CD4-positive, alpha-beta T cell (primary cell): ENCODE measurements around the gene MED12L. TPM values are rescaled to one million over a fixed set of nuclear protein-coding genes. Genes with fewer than 3 reads are reported as not detected.

Source experiments
- ATAC-seq: fragments of 200-7000 bp; cut with Tn5 transposase; one replicate; pipeline ENCODE4 v1.10.0; 2022; ENCODE audit warnings: mild to moderate bottlenecking; ENCODE audit not compliant: poor library complexity
- CTCF ChIA-PET: fragments of 350-600 bp; sonication (Branson Sonifier 250); formaldehyde crosslinking; loops from one replicate; lab custom pipeline; 2021; ENCODE audit warnings: antibody characterized with exemption, inconsistent platforms; lab: Charles Lee
- POLR2A ChIA-PET: fragments of 350-600 bp; sonication (Branson Sonifier 250); formaldehyde crosslinking; loops from one replicate; lab custom pipeline; 2021; ENCODE audit warnings: antibody characterized with exemption, inconsistent platforms; lab: Charles Lee
- DNase-seq, 14 experiments: peaks; one replicate each; pipeline ENCODE4 v3.0.0-alpha.2; 2013 to 2020; ENCODE audit warnings: mixed read lengths in 2 of 14
- H3K27ac ChIP-seq, 2 donors: one replicate each; pipeline versions ENCODE4 v1.5.1 to v1.7.0; 2013; ENCODE audit warnings: low read length in 2 of 2, low read depth in 1 of 2, mild to moderate bottlenecking in 1 of 2
- H3K27me3 ChIP-seq, 2 experiments: 1 replicate in 1 of 2; 2 replicates in 1 of 2; pipeline versions ENCODE4 v1.6.1 to v1.7.0; 2013; ENCODE audit warnings: low read length in 2 of 2, control low read depth in 1 of 2, mild to moderate bottlenecking in 1 of 2, moderate library complexity in 1 of 2; ENCODE audit not compliant: insufficient read depth in 2 of 2, control insufficient read depth in 1 of 2
- H3K36me3 ChIP-seq: one replicate; pipeline ENCODE4 v1.6.1; 2013; ENCODE audit warnings: low read length, control low read depth; ENCODE audit not compliant: insufficient read depth
- H3K4me1 ChIP-seq: one replicate; pipeline ENCODE4 v1.6.1; 2013; ENCODE audit warnings: low read length, control low read depth; ENCODE audit not compliant: insufficient read depth
- H3K4me3 ChIP-seq: one replicate; pipeline ENCODE4 v1.5.1; 2013; ENCODE audit warnings: mild to moderate bottlenecking, low read length, moderate library complexity
- H3K9me3 ChIP-seq, 2 experiments: 1 replicate in 1 of 2; 2 replicates in 1 of 2; pipeline versions ENCODE4 v1.6.1 to v1.7.0; 2013; ENCODE audit warnings: low read length in 2 of 2, mild to moderate bottlenecking in 2 of 2, control low read depth in 1 of 2, moderate library complexity in 1 of 2; ENCODE audit not compliant: control insufficient read depth in 1 of 2, insufficient read depth in 1 of 2
- H3K27ac Mint-ChIP-seq: one replicate; pipeline ENCODE4 v1.8.0; 2020; ENCODE audit warnings: mixed read lengths
- H3K27me3 Mint-ChIP-seq: one replicate; pipeline ENCODE4 v1.8.0; 2021; ENCODE audit warnings: mixed read lengths
- H3K36me3 Mint-ChIP-seq: one replicate; pipeline ENCODE4 v1.8.0; 2021; ENCODE audit warnings: low read depth, mixed read lengths
- H3K4me1 Mint-ChIP-seq: one replicate; pipeline ENCODE4 v1.8.0; 2021; ENCODE audit warnings: low read depth, mixed read lengths
- H3K4me3 Mint-ChIP-seq: one replicate; pipeline ENCODE4 v1.8.0; 2020; ENCODE audit warnings: mild to moderate bottlenecking, mixed read lengths
- H3K9me3 Mint-ChIP-seq: one replicate; pipeline ENCODE4 v1.8.0; 2020; ENCODE audit warnings: mixed read lengths
- intact Hi-C, 2 experiments: fragments of 100-400 bp; cut with DNase I in 1 of 2; cut with micrococcal nuclease in 1 of 2; formaldehyde crosslinking; loops; one replicate each; pipeline versions ENCODE4 v1.15.1 to v1.9.0; 2023 to 2025; cut with DNase I, micrococcal nuclease
- total RNA-seq, 174 experiments: library from RNA in 2 of 174; stranded (reverse) in 2 of 174; gene quantifications; one replicate each; pipeline ENCODE4 v1.2.3 and lab custom pipeline; 2021 to 2026
- TF ChIP-seq, protein P1 (sequence below): fragments of 200-600 bp; IDR thresholded peaks from one replicate; pipeline ENCODE4 v1.8.0; 2022; ENCODE audit warnings: antibody characterized with exemption, mild to moderate bottlenecking

The MED12L gene
- total RNA-seq, 2 experiments from 2014 or later: 0.39 to 0.49 TPM

DNA sequence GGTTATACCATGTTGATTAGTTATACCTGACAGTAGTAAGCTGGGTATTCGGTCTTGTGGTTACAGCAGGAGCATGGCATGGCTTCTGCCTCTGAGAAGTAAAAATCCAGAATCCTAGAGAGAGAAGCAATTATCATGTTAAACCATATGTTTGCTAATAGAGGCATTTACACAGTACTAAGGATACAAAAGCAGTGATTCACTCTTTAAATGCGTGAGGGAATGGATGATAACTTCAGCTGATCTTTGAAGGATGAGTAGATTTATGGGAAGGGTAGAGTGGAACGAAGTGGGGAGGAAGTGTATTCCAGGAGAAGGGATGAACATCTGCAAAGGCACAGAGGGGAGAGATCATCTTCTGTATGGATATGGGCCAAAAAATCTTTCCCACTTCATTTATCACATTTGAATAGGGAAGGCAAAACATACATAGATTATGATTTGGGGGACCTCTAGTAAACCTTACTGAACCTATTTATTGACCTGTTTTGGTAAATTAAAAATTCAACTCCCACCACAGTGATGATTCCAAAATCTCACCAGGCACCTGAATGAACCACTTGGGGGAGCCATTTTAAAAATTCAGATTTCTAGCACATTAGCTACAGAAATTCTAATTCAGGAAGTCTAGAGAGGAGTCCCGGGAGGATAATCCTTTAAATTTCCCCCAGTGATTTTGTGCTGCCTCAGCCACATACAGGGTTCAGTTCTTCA, 340.3 kb downstream of the MED12L start:
- Histone ChIP-seq H3K4me3 (no peak overlapping the region), H3K9me3 (no peaks in the 10 kb centered on the region), H3K4me1 (no peaks in the 10 kb centered on the region), H3K36me3 (no peaks in the 10 kb centered on the region), H3K27me3 (no peaks in the 10 kb centered on the region), H3K27ac (no peak overlapping the region)
- TF ChIP-seq, protein P1, sequence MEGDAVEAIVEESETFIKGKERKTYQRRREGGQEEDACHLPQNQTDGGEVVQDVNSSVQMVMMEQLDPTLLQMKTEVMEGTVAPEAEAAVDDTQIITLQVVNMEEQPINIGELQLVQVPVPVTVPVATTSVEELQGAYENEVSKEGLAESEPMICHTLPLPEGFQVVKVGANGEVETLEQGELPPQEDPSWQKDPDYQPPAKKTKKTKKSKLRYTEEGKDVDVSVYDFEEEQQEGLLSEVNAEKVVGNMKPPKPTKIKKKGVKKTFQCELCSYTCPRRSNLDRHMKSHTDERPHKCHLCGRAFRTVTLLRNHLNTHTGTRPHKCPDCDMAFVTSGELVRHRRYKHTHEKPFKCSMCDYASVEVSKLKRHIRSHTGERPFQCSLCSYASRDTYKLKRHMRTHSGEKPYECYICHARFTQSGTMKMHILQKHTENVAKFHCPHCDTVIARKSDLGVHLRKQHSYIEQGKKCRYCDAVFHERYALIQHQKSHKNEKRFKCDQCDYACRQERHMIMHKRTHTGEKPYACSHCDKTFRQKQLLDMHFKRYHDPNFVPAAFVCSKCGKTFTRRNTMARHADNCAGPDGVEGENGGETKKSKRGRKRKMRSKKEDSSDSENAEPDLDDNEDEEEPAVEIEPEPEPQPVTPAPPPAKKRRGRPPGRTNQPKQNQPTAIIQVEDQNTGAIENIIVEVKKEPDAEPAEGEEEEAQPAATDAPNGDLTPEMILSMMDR: no peak
- ATAC-seq (no peak), DNase-seq (no peak)
- intact Hi-C loops: no loop called here
- Mint-ChIP-seq H3K9me3 (no peaks in the 10 kb centered on the region), H3K27me3 (no peaks in the 10 kb centered on the region), H3K4me3 (no peak overlapping the region), H3K36me3 (no peaks in the 10 kb centered on the region), H3K4me1 (no peaks in the 10 kb centered on the region), H3K27ac (no peak overlapping the region)
- CTCF ChIA-PET: no interaction called here
- POLR2A ChIA-PET: no interaction called here

DNA sequence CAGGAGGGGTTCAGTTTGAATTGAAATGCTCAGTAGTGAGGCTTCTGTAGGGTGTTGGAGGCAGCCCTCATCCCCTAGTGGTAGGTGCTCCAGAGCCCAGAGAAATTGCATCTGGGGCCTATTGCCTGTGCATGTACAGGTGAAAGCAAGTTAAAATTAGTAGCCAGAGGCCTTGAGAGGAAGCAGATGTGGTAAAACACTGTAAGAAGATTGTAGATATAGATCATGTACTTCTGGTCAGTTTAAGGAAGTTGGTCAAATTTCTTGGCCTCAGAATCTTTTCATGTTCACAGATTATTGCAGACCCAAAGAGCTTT, 340.8 kb downstream of the MED12L start:
- no peaks in the 10 kb centered on the region for H3K9me3 Mint-ChIP-seq
- ATAC-seq (no peak), DNase-seq (no peak)
- Histone ChIP-seq H3K27me3 (no peaks in the 10 kb centered on the region), H3K4me3 (no peak overlapping the region), H3K4me1 (no peaks in the 10 kb centered on the region), H3K9me3 (no peaks in the 10 kb centered on the region), H3K36me3 (no peaks in the 10 kb centered on the region), H3K27ac (no peak overlapping the region)
- no peak overlapping the region for H3K27ac Mint-ChIP-seq
- no peaks in the 10 kb centered on the region for H3K4me1 Mint-ChIP-seq
- TF ChIP-seq, protein P1: no peak
- H3K36me3 Mint-ChIP-seq: no peaks in the 10 kb centered on the region
- H3K4me3 Mint-ChIP-seq: no peak overlapping the region
- ChIA-PET POLR2A (no interaction called here), CTCF (no interaction called here)
- intact Hi-C loops: no loop called here
- no peaks in the 10 kb centered on the region for H3K27me3 Mint-ChIP-seq

DNA sequence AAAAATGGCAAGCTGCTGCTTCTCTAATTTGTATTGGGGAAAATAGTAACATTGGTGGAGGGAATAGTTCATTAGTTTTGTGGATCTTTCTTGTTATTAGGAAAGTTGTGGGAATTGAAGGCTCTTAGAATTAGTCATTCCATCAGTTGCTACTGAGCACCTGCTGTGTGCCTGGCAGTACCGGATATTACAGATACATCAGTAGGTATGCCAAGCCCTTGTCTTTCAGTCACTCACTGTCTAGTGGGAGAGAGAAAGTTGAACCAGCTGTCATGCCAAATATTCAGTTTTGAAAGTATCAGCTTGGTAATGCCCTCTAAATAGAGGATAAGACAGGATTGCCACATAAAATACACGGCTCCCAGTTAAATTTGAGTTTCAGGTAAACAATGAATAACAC, 342.9 kb downstream of the MED12L start:
- TF ChIP-seq, protein P1: no peak
- ChIA-PET CTCF (no interaction called here), POLR2A (no interaction called here)
- no peak overlapping the region for H3K27ac ChIP-seq
- ATAC-seq: no peak
- no peaks in the 10 kb centered on the region for H3K36me3 ChIP-seq
- Mint-ChIP-seq H3K27me3 (no peaks in the 10 kb centered on the region), H3K4me3 (no peak overlapping the region), H3K4me1 (no peaks in the 10 kb centered on the region), H3K9me3 (no peaks in the 10 kb centered on the region), H3K36me3 (no peaks in the 10 kb centered on the region), H3K27ac (no peak overlapping the region)
- intact Hi-C loops: no loop called here
- DNase-seq: no peak
- H3K4me3 ChIP-seq: no peak overlapping the region
- no peaks in the 10 kb centered on the region for H3K9me3 ChIP-seq
- no peaks in the 10 kb centered on the region for H3K4me1 ChIP-seq
- H3K27me3 ChIP-seq: no peaks in the 10 kb centered on the region
